K562 (cell line): Measurements from ENCODE around the gene NEDD4L. TPM values are rescaled to one million over a fixed set of nuclear protein-coding genes. Genes with fewer than 3 reads are reported as not detected.

ENCODE experiments used
- ATAC-seq: fragments of 200-7000 bp; cut with Tn5 transposase; 3 replicates; pipeline ENCODE4 v1.9.1; 2020; ENCODE audit warnings: moderate library complexity
- BruUV-seq: library from RNA; stranded (reverse); fragments of 400-500 nt; replicated peaks from 2 replicates; lab custom pipeline; 2021; lab: Mats Ljungman, UMichigan
- CTCF ChIA-PET: fragments of 300-600 bp; formaldehyde crosslinking; extraction: SDS; loops from one replicate; lab custom pipeline; 2021; ENCODE audit warnings: low intra/inter-chr PET ratio; lab: Yijun Ruan, JAX
- POLR2A ChIA-PET: fragments of 300-600, 350-650 bp; sonication (Branson Sonifier 250); formaldehyde crosslinking; extraction: SDS; loops from one replicate; lab custom pipeline; 2021; ENCODE audit warnings: antibody characterized with exemption, inconsistent platforms; lab: Yijun Ruan, JAX
- DNase-seq, 4 experiments: peaks; one replicate each; pipeline versions ENCODE4 v3.0.0 to v3.0.0-alpha.2; 2011 to 2018; ENCODE audit warnings: low spot score in 3 of 4, mixed read lengths in 3 of 4; ENCODE audit errors: extremely low read depth in 1 of 4
- FAIRE-seq: peaks from 2 replicates; lab custom pipeline; 2011; peaks lifted over from hg19 to GRCh38; lab: Jason Lieb, UNC
- H2AFZ ChIP-seq: 2 replicates; pipeline ENCODE4 v1.6.0; 2011; ENCODE audit warnings: low read depth, low read length, control low read depth, inconsistent platforms
- H3K27ac ChIP-seq: fragments of 200-600 bp; 3 replicates; pipeline ENCODE4 v1.8.0; 2011; ENCODE audit warnings: low read depth, mild to moderate bottlenecking, control low read depth, inconsistent platforms, low read length, moderate library complexity, mixed read lengths; ENCODE audit errors: extremely low read depth
- H3K27me3 ChIP-seq, 2 experiments: fragments of 300-600 bp in 1 of 2; 2 replicates in 1 of 2; 3 replicates in 1 of 2; pipeline versions ENCODE4 v1.6.0 to v1.8.0; 2011; ENCODE audit warnings: inconsistent platforms in 2 of 2, low read length in 2 of 2, mild to moderate bottlenecking in 1 of 2, mixed read lengths in 1 of 2, moderate library complexity in 1 of 2; ENCODE audit not compliant: control insufficient read depth in 2 of 2, insufficient read depth in 2 of 2
- H3K36me3 ChIP-seq: fragments of 300-600 bp; 3 replicates; pipeline ENCODE4 v1.8.0; 2011; ENCODE audit warnings: mild to moderate bottlenecking, low read length, inconsistent platforms; ENCODE audit not compliant: control insufficient read depth, insufficient read depth
- H3K4me1 ChIP-seq, 2 experiments: fragments of 200-600 bp in 1 of 2; replicated peaks in 1 of 2; 2 replicates in 1 of 2; 3 replicates in 1 of 2; pipeline versions ENCODE4 v1.5.1 to v1.8.0; 2011; ENCODE audit warnings: inconsistent platforms in 2 of 2, low read length in 2 of 2, mild to moderate bottlenecking in 1 of 2, mixed read lengths in 1 of 2, moderate library complexity in 1 of 2; ENCODE audit not compliant: control insufficient read depth in 2 of 2, insufficient read depth in 2 of 2
- H3K4me2 ChIP-seq: 2 replicates; pipeline ENCODE4 v1.6.1; 2011; ENCODE audit warnings: low read length, control low read depth, inconsistent platforms, mixed read lengths; ENCODE audit not compliant: insufficient read depth
- H3K4me3 ChIP-seq: fragments of 200-600 bp; sonication (generic), shearing (Covaris generic); 2 replicates; pipeline ENCODE4 v1.5.1; 2016; ENCODE audit warnings: control low read depth, inconsistent platforms
- H3K79me2 ChIP-seq: fragments of 200-600 bp; 3 replicates; pipeline ENCODE4 v1.8.0; 2011; ENCODE audit warnings: low read length, inconsistent platforms; ENCODE audit not compliant: control insufficient read depth, insufficient read depth
- H3K9ac ChIP-seq, 2 experiments: 2 replicates each; pipeline versions ENCODE4 v1.6.0 to v1.6.1; 2011; ENCODE audit warnings: low read depth in 2 of 2, low read length in 2 of 2, control low read depth in 1 of 2, inconsistent platforms in 1 of 2, mild to moderate bottlenecking in 1 of 2, mixed read lengths in 1 of 2; ENCODE audit not compliant: insufficient read depth in 1 of 2
- H3K9me1 ChIP-seq: one replicate; pipeline ENCODE4 v1.6.0; 2011; ENCODE audit warnings: inconsistent platforms, mild to moderate bottlenecking, low read length, moderate library complexity; ENCODE audit not compliant: control insufficient read depth, insufficient read depth
- H3K9me3 ChIP-seq: replicated peaks from 2 replicates; pipeline ENCODE4 v1.5.1; 2011; ENCODE audit warnings: low read depth, low read length, inconsistent platforms; ENCODE audit not compliant: control insufficient read depth, insufficient read depth
- H4K20me1 ChIP-seq: replicated peaks from 2 replicates; pipeline ENCODE4 v1.6.1; 2011; ENCODE audit warnings: low read length, inconsistent platforms, mixed read lengths; ENCODE audit not compliant: control insufficient read depth, insufficient read depth
- ZNF561 ChIP-seq: fragments of 450-650 bp; formaldehyde crosslinking; conservative IDR thresholded peaks from 2 replicates; pipeline ENCODE4 v1.4.0; 2020; ENCODE audit warnings: mild to moderate bottlenecking, moderate library complexity
- WGBS: fragments of 100-300 bp; shearing (Covaris generic); methylation state at CpG from one replicate; pipeline ENCODE4 v1.1.6; 2016; ENCODE audit warnings: low coverage, mixed read lengths; ENCODE audit not compliant: insufficient coverage; ENCODE audit errors: missing lambda C conversion rate; 5-methylcytosine and 5-hydroxymethylcytosine counted together
- in situ Hi-C: fragments of 300-500 bp; cut with MboI; formaldehyde crosslinking; loops from 4 replicates; pipeline ENCODE4 v1.15.0; 2018; ENCODE audit warnings: inconsistent platforms, mixed read lengths
- intact Hi-C: fragments of 100-400 bp; cut with micrococcal nuclease; formaldehyde crosslinking; loops from 2 replicates; pipeline ENCODE4 v1.14.2; 2022
- polyA plus RNA-seq, 8 experiments: library from polyadenylated mRNA; depleted of rRNA in 4 of 8; stranded (reverse) in 5 of 8; unstranded in 3 of 8; fragments of >200 nt; fragmentation: Nextera tagmentation in 2 of 8; fragmentation: Illumina TruSeq in 1 of 8; extraction: Ambion mirVana in 2 of 8; extraction: Trizol in 1 of 8; gene quantifications; 2 replicates each; pipeline versions ENCODE4 v1.2.1 to v1.2.3, GENCODE V29; 2011 to 2014; ENCODE audit warnings: inconsistent platforms in 1 of 8, missing spikeins in 1 of 8
- total RNA-seq, 7 experiments: library from RNA; depleted of rRNA in 6 of 7; stranded (reverse); fragments of >200 nt in 6 of 7; fragmentation: Illumina TruSeq in 2 of 7; extraction: Trizol in 2 of 7; gene quantifications; 2 replicates each; pipeline versions ENCODE4 v1.2.1 to v1.2.3, GENCODE V29; 2011 to 2021; ENCODE audit warnings: low replicate concordance in 1 of 7

Gene NEDD4L
- total and polyA plus RNA-seq, 9 of the 15 experiments (the other 6 are each of a cell fraction or from before 2014, with no cell fraction given), result 8.1 to 33.4 (median 19.9) TPM

GRCh38 chr18:58139459-58140386 is 95.7 kb downstream of the NEDD4L start:
- Histone ChIP-seq H4K20me1 (0 out of 2 replicates have a peak, but pooled peaks cover 5% of the 10 kb centered on the region), H3K27me3 (no peaks in the 10 kb centered on the region), H3K79me2 (peaks cover 18% of the 10 kb centered on the region; the same call in 2 of the 3 replicates), H2AFZ (no peak overlapping the region), H3K9me3 (no peaks in the 10 kb centered on the region; the same call in 1 of the 2 replicates), H3K9me1 (no peaks in the 10 kb centered on the region), H3K4me1 (peaks cover 0 to 6% of the 10 kb centered on the region in 2 experiments; a peak in 2 of 5 replicates), H3K4me2 (no peak overlapping the region), H3K9ac (no peak overlapping the region), H3K27ac (no peak overlapping the region), H3K4me3 (no peak overlapping the region), H3K36me3 (no peaks in the 10 kb centered on the region)
- no TSS peak for BruUV-seq
- FAIRE-seq (no peak), ATAC-seq (no peak), DNase-seq (no peak)
- no peak for TF ChIP-seq ZNF561 (CRISPR knock-in tag)
- CTCF ChIA-PET, result interaction anchor here (0.7 to 2.1 kb wide), 2 partner anchors 42 to 92 kb away, joined by 3 to 7 read pairs; no protein-coding TSS in a partner anchor
- 32% methylated on average over 7 of the region's 8 CpGs for WGBS
- POLR2A ChIA-PET, result interaction anchor here (1.0 kb wide), 1 partner anchor 14 kb away, joined by 3 read pairs; no protein-coding TSS in a partner anchor
- intact Hi-C loops, result loop anchor here (1.0 to 5.0 kb wide), 5 partner anchors 41 to 257 kb away; partner anchors contain the start of gene NEDD4L
- in situ Hi-C loops, result loop anchor here (25.0 kb wide), 1 partner anchor 252 kb away; no protein-coding TSS in a partner anchor
